Jurkat, Clone E6-1 (cell line): ENCODE data around the gene BAZ1A.

Experiments
- DNase-seq: peaks from one replicate; pipeline ENCODE4 v3.0.0-alpha.2; 2011; ENCODE audit warnings: low read depth, low spot score
- H3K4me3 ChIP-seq: 2 replicates; pipeline ENCODE4 v1.5.1; 2011; ENCODE audit warnings: mild to moderate bottlenecking, low read length, control low read depth, moderate library complexity

The BAZ1A gene

GRCh38 chr14:34794941-34795340 is 80.2 kb downstream of the BAZ1A start:
- no peak overlapping the region for H3K4me3 ChIP-seq
- no peak for DNase-seq

GRCh38 chr14:34794217-34794616 is 80.9 kb downstream of the BAZ1A start:
- no peak for DNase-seq
- no peak overlapping the region for H3K4me3 ChIP-seq

- no peak overlapping the region for H3K4me3 ChIP-seq
- DNase-seq: no peak
These were observed 82.6 kb downstream of the BAZ1A start for GRCh38 chr14:34792598-34792997.

GRCh38 chr14:34785223-34786006 is 89.7 kb downstream of the BAZ1A start:
- no peak overlapping the region for H3K4me3 ChIP-seq
- no peak for DNase-seq

- DNase-seq: no peak
- H3K4me3 ChIP-seq: no peak overlapping the region
These were observed 93.1 kb downstream of the BAZ1A start for GRCh38 chr14:34782031-34782430.

- no peak for DNase-seq
- H3K4me3 ChIP-seq: no peak overlapping the region
These were observed 93.9 kb downstream of the BAZ1A start for GRCh38 chr14:34781242-34781641.

GRCh38 chr14:34780646-34781045 is 94.5 kb downstream of the BAZ1A start:
- DNase-seq: no peak
- no peak overlapping the region for H3K4me3 ChIP-seq

GRCh38 chr14:34778744-34779143 is 96.4 kb downstream of the BAZ1A start:
- DNase-seq: no peak
- no peak overlapping the region for H3K4me3 ChIP-seq

- DNase-seq: no peak
- no peak overlapping the region for H3K4me3 ChIP-seq
These were observed 98.5 kb downstream of the BAZ1A start for GRCh38 chr14:34776611-34777010.

GRCh38 chr14:34775922-34776321 is 99.2 kb downstream of the BAZ1A start:
- no peak overlapping the region for H3K4me3 ChIP-seq
- DNase-seq: no peak

GRCh38 chr14:34775342-34775741 is 99.8 kb downstream of the BAZ1A start:
- no peak overlapping the region for H3K4me3 ChIP-seq
- DNase-seq: no peak

GRCh38 chr14:34770901-34771300 is 104.3 kb downstream of the BAZ1A start:
- H3K4me3 ChIP-seq: no peak overlapping the region
- no peak for DNase-seq

- no peak for DNase-seq
- no peak overlapping the region for H3K4me3 ChIP-seq
These were observed 108.6 kb downstream of the BAZ1A start for GRCh38 chr14:34766606-34767005.

- DNase-seq: no peak
- H3K4me3 ChIP-seq: no peak overlapping the region
These were observed 109.1 kb downstream of the BAZ1A start for GRCh38 chr14:34766060-34766459.

- no peak overlapping the region for H3K4me3 ChIP-seq
- DNase-seq: no peak
These were observed 119.9 kb downstream of the BAZ1A start for GRCh38 chr14:34755215-34755614.

- no peak for DNase-seq
- no peak overlapping the region for H3K4me3 ChIP-seq
These were observed 120.5 kb downstream of the BAZ1A start for GRCh38 chr14:34754687-34755086.

- no peak for DNase-seq
- no peak overlapping the region for H3K4me3 ChIP-seq
These were observed 124.5 kb downstream of the BAZ1A start for GRCh38 chr14:34750670-34751069.

- no peak for DNase-seq
- H3K4me3 ChIP-seq: no peak overlapping the region
These were observed 124.9 kb downstream of the BAZ1A start for GRCh38 chr14:34750233-34750632.

- DNase-seq: no peak
- H3K4me3 ChIP-seq: no peak overlapping the region
These were observed 125.8 kb downstream of the BAZ1A start for GRCh38 chr14:34749408-34749807.

- no peak for DNase-seq
- H3K4me3 ChIP-seq: no peak overlapping the region
These were observed 132.7 kb downstream of the BAZ1A start for GRCh38 chr14:34742270-34743115.
